Right forelimb (tissue), 1 donor: ENCODE results near the gene FRAT1.

Experiments
- DNase-seq: peaks from one replicate; pipeline ENCODE4 v3.0.0-alpha.2; 2018

The FRAT1 gene

DNA sequence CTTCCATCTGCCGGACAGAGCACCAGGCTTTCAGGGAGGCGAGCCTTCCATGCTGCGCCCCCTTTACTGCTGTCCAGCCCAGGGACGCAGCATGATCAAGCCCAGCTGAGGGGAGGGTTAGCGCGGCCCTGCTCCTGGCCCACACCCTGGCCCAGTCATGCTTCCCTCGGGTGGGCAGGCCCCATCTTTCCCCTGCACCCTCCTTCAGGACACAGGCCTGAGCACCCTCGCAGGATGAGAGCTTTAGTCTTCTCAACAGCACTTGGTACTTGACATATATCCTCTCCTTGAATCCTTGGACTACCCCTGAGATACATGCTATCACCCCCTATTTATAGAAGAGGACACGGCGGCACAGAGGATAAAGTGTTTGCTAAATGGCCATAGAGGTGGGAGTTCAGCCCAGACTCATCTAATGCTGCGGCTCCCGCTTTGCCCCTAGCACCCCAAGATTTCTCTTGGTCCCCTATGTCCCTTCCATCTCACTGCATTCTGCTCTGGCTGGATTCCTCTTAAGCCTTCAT, 48.1 kb downstream of the FRAT1 start:
- no peak for DNase-seq
